Activated B cell treated with CpG ODN at 0.5 μM for 24 hours (primary cell): ENCODE results near the gene HGF. TPM values are rescaled to one million over a fixed set of nuclear protein-coding genes. Genes with fewer than 3 reads are reported as not detected.

ENCODE experiments used
- ATAC-seq: fragments of 200-7000 bp; cut with Tn5 transposase; one replicate; pipeline ENCODE4 v1.10.0; 2021; ENCODE audit warnings: low read depth, mild to moderate bottlenecking, moderate library complexity
- CTCF ChIA-PET: fragments of 350-600 bp; sonication (Branson Sonifier 250); formaldehyde crosslinking; loops from one replicate; lab custom pipeline; 2021; ENCODE audit warnings: antibody characterized with exemption; lab: Charles Lee
- POLR2A ChIA-PET: fragments of 350-600 bp; sonication (Branson Sonifier 250); formaldehyde crosslinking; loops from one replicate; lab custom pipeline; 2021; ENCODE audit warnings: antibody characterized with exemption; lab: Charles Lee
- DNase-seq: peaks from one replicate; pipeline ENCODE4 v3.0.0; 2022
- H3K27ac Mint-ChIP-seq: one replicate; pipeline ENCODE4 v1.8.0; 2020; ENCODE audit warnings: mixed read lengths
- H3K27me3 Mint-ChIP-seq: one replicate; pipeline ENCODE4 v1.8.0; 2021; ENCODE audit warnings: mixed read lengths
- H3K36me3 Mint-ChIP-seq: one replicate; pipeline ENCODE4 v1.8.0; 2021; ENCODE audit warnings: low read depth, mixed read lengths
- H3K4me1 Mint-ChIP-seq: one replicate; pipeline ENCODE4 v1.8.0; 2021; ENCODE audit warnings: mixed read lengths
- H3K4me3 Mint-ChIP-seq: one replicate; pipeline ENCODE4 v1.8.0; 2020; ENCODE audit warnings: mild to moderate bottlenecking, mixed read lengths
- H3K9me3 Mint-ChIP-seq: one replicate; pipeline ENCODE4 v1.8.0; 2020; ENCODE audit warnings: mixed read lengths
- CTCF ChIP-seq: fragments of 200-600 bp; IDR thresholded peaks from one replicate; pipeline ENCODE4 v1.8.0; 2022; ENCODE audit warnings: antibody characterized with exemption, mild to moderate bottlenecking
- intact Hi-C: fragments of 100-400 bp; cut with micrococcal nuclease; formaldehyde crosslinking; loops from one replicate; pipeline ENCODE4 v1.15.1; 2024
- total RNA-seq: library from RNA; stranded (reverse); gene quantifications from 2 replicates; pipeline ENCODE4 v1.2.3, GENCODE V29; 2022

HGF gene
- total RNA-seq, 1 donor from 2014 or later: not detected

DNA sequence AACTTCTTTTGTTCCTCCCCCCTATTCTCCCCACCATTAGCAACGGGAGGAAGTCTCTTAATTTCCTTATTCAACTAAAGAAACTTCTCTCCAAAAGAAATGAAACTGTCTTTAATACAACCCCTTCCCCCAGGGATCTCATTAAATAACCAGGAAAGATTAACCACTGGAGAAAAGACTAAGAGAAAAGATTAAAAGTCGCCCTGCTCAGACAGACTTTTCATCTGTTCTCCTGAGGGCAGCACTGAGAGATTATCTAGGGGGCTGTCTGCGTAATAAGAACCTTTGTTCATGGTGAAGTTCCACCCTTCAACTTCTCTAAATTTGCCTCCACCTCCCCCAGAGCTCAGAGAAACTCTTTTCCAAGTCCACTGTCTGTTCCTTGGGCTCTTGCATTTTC is 105.5 kb downstream of the HGF start:
- POLR2A ChIA-PET: no interaction called here
- H3K36me3 Mint-ChIP-seq: no peaks in the 10 kb centered on the region
- no peak overlapping the region for H3K4me3 Mint-ChIP-seq
- no peak overlapping the region for H3K27ac Mint-ChIP-seq
- no peaks in the 10 kb centered on the region for H3K4me1 Mint-ChIP-seq
- intact Hi-C loops: no loop called here
- H3K9me3 Mint-ChIP-seq: no peaks in the 10 kb centered on the region
- no peak for TF ChIP-seq CTCF
- no peaks in the 10 kb centered on the region for H3K27me3 Mint-ChIP-seq
- ATAC-seq (no peak), DNase-seq (no peak)
- CTCF ChIA-PET: no interaction called here

DNA sequence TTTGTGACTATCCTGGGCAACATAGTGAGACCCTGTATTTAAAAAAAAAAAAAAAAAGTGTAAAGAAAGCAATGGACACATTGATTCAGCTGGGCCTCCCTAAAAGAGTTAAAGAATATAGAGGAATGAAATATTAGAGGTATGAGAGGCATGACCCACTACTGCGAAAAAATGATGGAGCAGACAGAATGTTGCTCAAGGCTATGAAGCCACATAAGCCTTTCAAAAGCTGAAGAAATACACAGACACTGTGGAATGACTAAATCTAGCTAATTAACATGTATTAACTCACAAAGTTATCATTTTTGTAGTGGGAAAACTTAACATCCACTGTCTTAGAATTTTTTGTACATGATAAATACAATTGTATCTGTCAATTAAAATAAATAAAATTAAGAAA is 107.3 kb downstream of the HGF start:
- H3K9me3 Mint-ChIP-seq: no peaks in the 10 kb centered on the region
- no peak overlapping the region for H3K4me3 Mint-ChIP-seq
- H3K27me3 Mint-ChIP-seq: no peaks in the 10 kb centered on the region
- intact Hi-C loops: no loop called here
- ATAC-seq: no peak
- H3K4me1 Mint-ChIP-seq: no peaks in the 10 kb centered on the region
- no peak for TF ChIP-seq CTCF
- DNase-seq: no peak
- no peak overlapping the region for H3K27ac Mint-ChIP-seq
- no peaks in the 10 kb centered on the region for H3K36me3 Mint-ChIP-seq
- ChIA-PET POLR2A (no interaction called here), CTCF (no interaction called here)

- CTCF ChIA-PET: no interaction called here
- POLR2A ChIA-PET: no interaction called here
These were observed 110.0 kb downstream of the HGF start for GRCh38 chr7:81659697-81660395.

GRCh38 chr7:81657551-81657950 is 112.3 kb downstream of the HGF start:
- no peaks in the 10 kb centered on the region for H3K9me3 Mint-ChIP-seq
- intact Hi-C loops: no loop called here

More at GRCh38 chr7:81659697-81660395, 110.0 kb downstream of the HGF start:
- Mint-ChIP-seq H3K4me1 (no peaks in the 10 kb centered on the region), H3K4me3 (no peak overlapping the region), H3K27me3 (no peaks in the 10 kb centered on the region), H3K36me3 (no peaks in the 10 kb centered on the region), H3K27ac (no peak overlapping the region), H3K9me3 (no peaks in the 10 kb centered on the region)
- intact Hi-C loops: loop anchor here (2.0 kb wide), 1 partner anchor 15 kb away; no protein-coding TSS in a partner anchor
- ATAC-seq: no peak
- DNase-seq: no peak
- no peak for TF ChIP-seq CTCF

DNA sequence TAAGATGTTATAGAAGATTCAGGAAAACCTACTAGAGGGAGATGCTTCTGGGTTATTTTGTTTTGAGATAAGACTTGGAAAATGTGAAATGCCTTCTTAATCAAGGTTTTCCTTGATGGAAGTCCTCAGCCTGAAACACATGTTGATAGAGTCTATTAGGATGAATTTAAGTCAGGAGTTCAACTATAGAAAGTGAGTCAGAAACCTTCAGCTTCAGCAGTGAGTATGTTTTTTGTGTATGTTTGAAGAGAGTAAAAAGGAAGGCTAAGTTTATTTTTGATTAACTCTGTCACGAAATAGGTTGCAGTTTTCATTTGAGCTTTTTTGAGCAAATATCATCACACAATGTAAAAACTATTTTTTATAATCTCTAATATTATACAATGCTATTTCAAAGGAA is 114.6 kb downstream of the HGF start:
- DNase-seq: no peak
- no peak for TF ChIP-seq CTCF
- Mint-ChIP-seq H3K4me1 (no peaks in the 10 kb centered on the region), H3K36me3 (no peaks in the 10 kb centered on the region), H3K27me3 (no peaks in the 10 kb centered on the region), H3K27ac (no peak overlapping the region), H3K4me3 (no peak overlapping the region), H3K9me3 (peaks cover 8% of the 10 kb centered on the region)
- intact Hi-C loops: no loop called here
- no peak for ATAC-seq
- ChIA-PET POLR2A (no interaction called here), CTCF (no interaction called here)

More at GRCh38 chr7:81657551-81657950, 112.3 kb downstream of the HGF start:
- Mint-ChIP-seq H3K27me3 (no peaks in the 10 kb centered on the region), H3K27ac (no peak overlapping the region), H3K36me3 (no peaks in the 10 kb centered on the region), H3K4me3 (no peak overlapping the region), H3K4me1 (no peaks in the 10 kb centered on the region)
- DNase-seq (no peak), ATAC-seq (no peak)
- ChIA-PET CTCF (no interaction called here), POLR2A (no interaction called here)
- no peak for TF ChIP-seq CTCF
